HG03045 (cell line): ENCODE data around the gene ARNT2.
"Not testable (repeated sequence)": the region's sequence is repeated elsewhere in the genome, so short reads cannot be mapped to it uniquely, and the experiment has no call there.

Source experiments
- ATAC-seq: cut with Tn5 transposase; IDR thresholded peaks from one replicate; pipeline ENCODE4 v1.9.1; 2021; ENCODE audit warnings: mild to moderate bottlenecking, moderate library complexity; ENCODE audit not compliant: unreplicated experiment

The ARNT2 gene

GRCh38 chr15:80404057-80404760, at the start of gene ARNT2:
ARNT2 (plus strand) TSS chr15:80404382; CDS start chr15:80404516, 134 bp downstream.
- no peak for ATAC-seq

GRCh38 chr15:80367094-80367493, 37.1 kb upstream of the ARNT2 start:
- ATAC-seq: no peak

- ATAC-seq: no peak
Observed at GRCh38 chr15:80367661-80368060, 36.5 kb upstream of the ARNT2 start.

GRCh38 chr15:80371924-80372323, 32.3 kb upstream of the ARNT2 start:
- no peak for ATAC-seq

- no peak for ATAC-seq
Observed at GRCh38 chr15:80374441-80374840, 29.7 kb upstream of the ARNT2 start.

GRCh38 chr15:80375968-80376891, 28.0 kb upstream of the ARNT2 start:
- no peak for ATAC-seq

GRCh38 chr15:80379693-80380092, 24.5 kb upstream of the ARNT2 start:
- ATAC-seq: no peak

- no peak for ATAC-seq
Observed at GRCh38 chr15:80380154-80380553, 24.0 kb upstream of the ARNT2 start.

- no peak for ATAC-seq
Observed at GRCh38 chr15:80382285-80382684, 21.9 kb upstream of the ARNT2 start.

GRCh38 chr15:80384432-80384831, 19.8 kb upstream of the ARNT2 start:
- no peak for ATAC-seq

GRCh38 chr15:80386151-80386550, 18.0 kb upstream of the ARNT2 start:
- ATAC-seq: no peak

GRCh38 chr15:80388326-80388725, 15.9 kb upstream of the ARNT2 start:
- ATAC-seq: no peak

- no peak for ATAC-seq
Observed at GRCh38 chr15:80389370-80389769, 14.8 kb upstream of the ARNT2 start.

GRCh38 chr15:80390942-80391341, 13.2 kb upstream of the ARNT2 start:
- ATAC-seq: not testable (repeated sequence)

- no peak for ATAC-seq
Observed at GRCh38 chr15:80395616-80396015, 8.6 kb upstream of the ARNT2 start.

- ATAC-seq: no peak
Observed at GRCh38 chr15:80396096-80396495, 8.1 kb upstream of the ARNT2 start.

- ATAC-seq: no peak
Observed at GRCh38 chr15:80399508-80399907, 4.7 kb upstream of the ARNT2 start.

GRCh38 chr15:80401456-80401855, 2.7 kb upstream of the ARNT2 start:
- ATAC-seq: no peak

- no peak for ATAC-seq
Observed at GRCh38 chr15:80402339-80402738, 1.8 kb upstream of the ARNT2 start.

GRCh38 chr15:80403712-80404056, 498 bp upstream of the ARNT2 start:
- no peak for ATAC-seq

GRCh38 chr15:80404761-80405553, 775 bp downstream of the ARNT2 start:
- ATAC-seq: no peak

GRCh38 chr15:80405554-80405850, 1.3 kb downstream of the ARNT2 start:
- ATAC-seq: no peak
